Stomach (tissue), 9 donors: ENCODE measurements around the gene IQCM. TPM values are rescaled to one million over a fixed set of nuclear protein-coding genes. Genes with fewer than 3 reads are reported as not detected.

ENCODE experiments used
- DNase-seq, 2 donors: peaks; one replicate each; pipeline versions ENCODE4 v3.0.0 to v3.0.0-alpha.2; 2013 to 2019
- H3K27ac ChIP-seq, 5 donors: fragments of 200-600 bp in 4 of 5; sonication (generic) in 4 of 5; one replicate each; pipeline ENCODE4 v1.5.1; 2013 to 2019; ENCODE audit warnings: mild to moderate bottlenecking in 1 of 5, moderate library complexity in 1 of 5
- H3K27me3 ChIP-seq, 3 donors: fragments of 200-600 bp; sonication (generic); one replicate each; pipeline ENCODE4 v1.5.1; 2017 to 2019; ENCODE audit warnings: mixed run types in 1 of 3
- H3K36me3 ChIP-seq, 4 donors: fragments of 200-600 bp; sonication (generic); 1 replicate in 3 of 4; 2 replicates in 1 of 4; pipeline ENCODE4 v1.5.1; 2016 to 2019
- H3K4me1 ChIP-seq, 4 donors: fragments of 200-600 bp; sonication (generic); one replicate each; pipeline ENCODE4 v1.5.1; 2016 to 2019
- H3K4me3 ChIP-seq, 4 donors: fragments of 200-600 bp; sonication (generic) in 3 of 4; one replicate each; pipeline ENCODE4 v1.5.1; 2016 to 2019; ENCODE audit warnings: mild to moderate bottlenecking in 1 of 4
- H3K9me3 ChIP-seq, 4 donors: fragments of 200-600 bp; sonication (generic); one replicate each; pipeline ENCODE4 v1.5.1; 2016 to 2019
- CTCF ChIP-seq, 7 experiments: fragments of 450-650 bp in 4 of 7; fragments of 200-600 bp in 3 of 7; sonication (generic) in 3 of 7; IDR thresholded peaks; one replicate each; pipeline ENCODE4 v1.5.1; 2016 to 2019; ENCODE audit warnings: antibody characterized with exemption in 7 of 7, control low read depth in 2 of 7, mild to moderate bottlenecking in 1 of 7
- EP300 ChIP-seq: sonication (generic); formaldehyde crosslinking; IDR thresholded peaks from one replicate; pipeline ENCODE4 v1.6.1; 2017; ENCODE audit warnings: antibody characterized with exemption
- POLR2A ChIP-seq, 4 donors: fragments of 450-650 bp; IDR thresholded peaks; one replicate each; pipeline ENCODE4 v1.6.1; 2016; ENCODE audit warnings: antibody characterized with exemption in 4 of 4, control low read depth in 2 of 4, mild to moderate bottlenecking in 1 of 4, moderate library complexity in 1 of 4
- POLR2AphosphoS5 ChIP-seq, 3 donors: sonication (generic); formaldehyde crosslinking; IDR thresholded peaks; one replicate each; pipeline ENCODE4 v1.6.1; 2016; ENCODE audit warnings: antibody characterized with exemption in 3 of 3
- WGBS, 5 donors: extraction: QIAGEN DNeasy Blood & Tissue Kit in 3 of 5; methylation state at CpG; one replicate each; pipeline versions ENCODE4 v1.1.5 to v1.1.7; 2013 to 2018; 5-methylcytosine and 5-hydroxymethylcytosine counted together
- intact Hi-C: fragments of 100-400 bp; cut with DNase I; formaldehyde crosslinking; loops from one replicate; pipeline ENCODE4 v1.15.1; 2023; ENCODE audit warnings: low total_unique reads
- polyA plus RNA-seq, 3 donors: library from polyadenylated mRNA; stranded (reverse); fragments of 200-250 nt; gene quantifications; one replicate each; pipeline ENCODE4 v1.2.3, GENCODE V29; 2013
- total RNA-seq, 5 donors: library from RNA; depleted of rRNA; stranded (reverse); fragments of >200 nt; gene quantifications; one replicate each; pipeline versions ENCODE4 v1.1.0 to v1.2.3, GENCODE V29; 2014 to 2016
- donor health status: healthy with polysubstance abuse.
- donor health status: Bipolar disorder and iron deficiency.
- donor health status: healthy.

IQCM gene
- total and polyA plus RNA-seq, 8 donors, result not detected

- no peaks in the 10 kb centered on the region for H3K9me3 ChIP-seq
- H3K4me1 ChIP-seq, result no peaks in the 10 kb centered on the region
- no peaks in the 10 kb centered on the region for H3K27me3 ChIP-seq
- H3K36me3 ChIP-seq, result no peaks in the 10 kb centered on the region
- DNase-seq, result no peak
- TF ChIP-seq EP300 (no peak), POLR2A (IDR thresholded peaks at IDR 0.05) (no peak), CTCF (IDR thresholded peaks at IDR 0.05) (no peak), POLR2AphosphoS5 (IDR thresholded peaks at IDR 0.05) (no peak)
- H3K4me3 ChIP-seq, result no peak overlapping the region
- intact Hi-C loops, result no loop called here
- no peak overlapping the region for H3K27ac ChIP-seq
- WGBS, 5 donors, result 67 to 85% (median 76%) methylated on average over 3 of the region's 3 CpGs
Measured at GRCh38 chr4:149735796-149736195, 79.8 kb downstream of the IQCM start.

- WGBS, 5 donors, result 83 to 96% (median 90%) methylated on average over 1 of the region's 1 CpG
- Histone ChIP-seq H3K4me1 (no peaks in the 10 kb centered on the region), H3K36me3 (no peaks in the 10 kb centered on the region), H3K27me3 (no peaks in the 10 kb centered on the region), H3K9me3 (no peaks in the 10 kb centered on the region), H3K27ac (no peak overlapping the region), H3K4me3 (no peak overlapping the region)
- DNase-seq, result no peak
- intact Hi-C loops, result no loop called here
- TF ChIP-seq POLR2AphosphoS5 (IDR thresholded peaks at IDR 0.05) (no peak), POLR2A (IDR thresholded peaks at IDR 0.05) (no peak), EP300 (no peak), CTCF (IDR thresholded peaks at IDR 0.05) (no peak)
Measured at GRCh38 chr4:149728444-149728843, 87.2 kb downstream of the IQCM start.

GRCh38 chr4:149727663-149728062 is 88.0 kb downstream of the IQCM start:
- Histone ChIP-seq H3K4me3 (no peak overlapping the region), H3K9me3 (no peaks in the 10 kb centered on the region), H3K27ac (no peak overlapping the region), H3K27me3 (no peaks in the 10 kb centered on the region), H3K4me1 (no peaks in the 10 kb centered on the region), H3K36me3 (no peaks in the 10 kb centered on the region)
- no peak for DNase-seq
- TF ChIP-seq EP300 (no peak), POLR2A (IDR thresholded peaks at IDR 0.05) (no peak), POLR2AphosphoS5 (IDR thresholded peaks at IDR 0.05) (no peak), CTCF (IDR thresholded peaks at IDR 0.05) (no peak)
- intact Hi-C loops, result no loop called here
- WGBS, 5 donors, result 21 to 40% (median 29%) methylated on average over 1 of the region's 1 CpG

GRCh38 chr4:149723065-149723464 is 92.6 kb downstream of the IQCM start:
- no peaks in the 10 kb centered on the region for H3K9me3 ChIP-seq
- no peaks in the 10 kb centered on the region for H3K36me3 ChIP-seq
- H3K4me3 ChIP-seq, result no peak overlapping the region
- H3K27ac ChIP-seq, result no peak overlapping the region
- intact Hi-C loops, result no loop called here
- 65 to 77% (median 72%) methylated on average over 2 of the region's 2 CpGs for WGBS, 5 donors
- TF ChIP-seq POLR2AphosphoS5 (IDR thresholded peaks at IDR 0.05), result no peak
- TF ChIP-seq CTCF (IDR thresholded peaks at IDR 0.05), result no peak
- TF ChIP-seq POLR2A (IDR thresholded peaks at IDR 0.05), result no peak
- TF ChIP-seq EP300, result no peak
- H3K4me1 ChIP-seq, result no peaks in the 10 kb centered on the region
- no peaks in the 10 kb centered on the region for H3K27me3 ChIP-seq
- DNase-seq, result no peak
